OCI-LY1 (cell line): Measurements from ENCODE around the gene NOL3.

ENCODE experiments used
- CTCF ChIP-seq: fragments of 200-600 bp; sonication (generic), shearing (Covaris generic); IDR thresholded peaks from 2 replicates; pipeline ENCODE4 v1.5.1; 2017; ENCODE audit warnings: mild to moderate bottlenecking, antibody characterized with exemption, low read length, moderate library complexity, mixed read lengths
- EZH2 ChIP-seq: fragments of 200-600 bp; sonication (generic), shearing (Covaris generic); IDR thresholded peaks from 2 replicates; pipeline ENCODE4 v1.8.0; 2017; ENCODE audit warnings: borderline replicate concordance, mixed run types, mild to moderate bottlenecking, antibody characterized with exemption, low read length, moderate library complexity, mixed read lengths

GRCh38 chr16:67170168-67170948 is at the start of gene NOL3:
- TF ChIP-seq CTCF (no peak), EZH2 (no peak)
